B cell (primary cell): ENCODE measurements around the gene MARK4. TPM values are rescaled to one million over a fixed set of nuclear protein-coding genes. Genes with fewer than 3 reads are reported as not detected.

ENCODE experiments used
- ATAC-seq: fragments of 200-7000 bp; cut with Tn5 transposase; one replicate; pipeline ENCODE4 v1.10.0; 2021; ENCODE audit warnings: low read depth, mild to moderate bottlenecking, moderate number of reproducible peaks, moderate library complexity
- CTCF ChIA-PET: fragments of 350-600 bp; sonication (Branson Sonifier 250); formaldehyde crosslinking; loops from one replicate; lab custom pipeline; 2021; ENCODE audit warnings: antibody characterized with exemption, inconsistent platforms; lab: Charles Lee
- POLR2A ChIA-PET: fragments of 350-600 bp; sonication (Branson Sonifier 250); formaldehyde crosslinking; loops from one replicate; lab custom pipeline; 2021; ENCODE audit warnings: antibody characterized with exemption; lab: Charles Lee
- DNase-seq: peaks from one replicate; pipeline ENCODE4 v3.0.0; 2013
- H2AFZ ChIP-seq: 2 replicates; pipeline ENCODE4 v1.6.1; 2012; ENCODE audit warnings: mild to moderate bottlenecking, low read depth, low read length; ENCODE audit not compliant: insufficient read depth, poor library complexity, severe bottlenecking
- H3K27ac ChIP-seq, 2 donors: 1 replicate in 1 of 2; 2 replicates in 1 of 2; pipeline ENCODE4 v1.5.1; 2012 to 2013; ENCODE audit warnings: low read length in 2 of 2, mild to moderate bottlenecking in 2 of 2, moderate library complexity in 1 of 2
- H3K27me3 ChIP-seq, 4 experiments: fragments of 200-600 bp in 1 of 4; sonication (generic) in 1 of 4; replicated peaks in 1 of 4; 1 replicate in 2 of 4; 2 replicates in 2 of 4; pipeline versions ENCODE4 v1.6.1 to v1.7.0; 2013 to 2016; ENCODE audit warnings: low read length in 3 of 4, mild to moderate bottlenecking in 2 of 4, mixed read lengths in 1 of 4, moderate library complexity in 1 of 4; ENCODE audit not compliant: insufficient read depth in 4 of 4, control insufficient read depth in 3 of 4; ENCODE audit errors: control extremely low read depth in 1 of 4
- H3K36me3 ChIP-seq, 2 experiments: replicated peaks in 1 of 2; 1 replicate in 1 of 2; 2 replicates in 1 of 2; pipeline versions ENCODE4 v1.6.1 to v1.7.1; 2013; ENCODE audit warnings: low read length in 1 of 2; ENCODE audit not compliant: insufficient read depth in 2 of 2, control insufficient read depth in 1 of 2; ENCODE audit errors: control extremely low read depth in 1 of 2, extremely low read depth in 1 of 2
- H3K4me1 ChIP-seq, 2 donors: fragments of 200-600 bp in 1 of 2; sonication (generic) in 1 of 2; 1 replicate in 1 of 2; 2 replicates in 1 of 2; pipeline versions ENCODE4 v1.5.1 to v1.6.1; 2013 to 2017; ENCODE audit warnings: low read length in 2 of 2; ENCODE audit not compliant: control insufficient read depth in 2 of 2, insufficient read depth in 2 of 2
- H3K4me2 ChIP-seq: replicated peaks from 2 replicates; pipeline ENCODE3; 2012; ENCODE audit warnings: mild to moderate bottlenecking, low read depth, low read length; ENCODE audit not compliant: poor library complexity, severe bottlenecking
- H3K4me3 ChIP-seq, 5 experiments: fragments of 200-600 bp in 1 of 5; sonication (generic) in 1 of 5; 1 replicate in 3 of 5; 2 replicates in 2 of 5; pipeline versions ENCODE4 v1.5.1 to v1.7.0; 2011 to 2016; ENCODE audit warnings: low read length in 4 of 5, mild to moderate bottlenecking in 4 of 5, low read depth in 2 of 5, control low read depth in 1 of 5, moderate library complexity in 1 of 5; ENCODE audit not compliant: insufficient read depth in 1 of 5; ENCODE audit errors: control extremely low read depth in 1 of 5, extremely low read depth in 1 of 5
- H3K79me2 ChIP-seq: fragments of 200-600 bp; sonication (generic); one replicate; pipeline ENCODE4 v1.6.0; 2016; ENCODE audit warnings: low read length; ENCODE audit not compliant: control insufficient read depth, insufficient read depth
- H3K9ac ChIP-seq: fragments of 200-600 bp; sonication (generic); 2 replicates; pipeline ENCODE4 v1.6.1; 2017; ENCODE audit warnings: mild to moderate bottlenecking, low read length, moderate library complexity
- H3K9me3 ChIP-seq, 3 donors: one replicate each; pipeline versions ENCODE4 v1.6.1 to v1.7.1; 2013; ENCODE audit warnings: low read length in 2 of 3; ENCODE audit not compliant: control insufficient read depth in 2 of 3, insufficient read depth in 1 of 3; ENCODE audit errors: control extremely low read depth in 1 of 3
- H4K20me1 ChIP-seq: 2 replicates; pipeline ENCODE4 v1.6.0; 2012; ENCODE audit warnings: mild to moderate bottlenecking, low read length; ENCODE audit not compliant: insufficient read depth, control insufficient read depth, poor library complexity, severe bottlenecking
- H3K27ac Mint-ChIP-seq: one replicate; pipeline ENCODE4 v1.8.0; 2021; ENCODE audit warnings: mixed read lengths
- H3K27me3 Mint-ChIP-seq: one replicate; pipeline ENCODE4 v1.8.0; 2021; ENCODE audit warnings: mixed read lengths
- H3K4me1 Mint-ChIP-seq: one replicate; pipeline ENCODE4 v1.8.0; 2021; ENCODE audit warnings: mixed read lengths
- H3K4me3 Mint-ChIP-seq: one replicate; pipeline ENCODE4 v1.8.0; 2021; ENCODE audit warnings: mixed read lengths
- H3K9me3 Mint-ChIP-seq: one replicate; pipeline ENCODE4 v1.8.0; 2022; ENCODE audit warnings: mixed read lengths; ENCODE audit not compliant: insufficient read depth
- EZH2 ChIP-seq: IDR thresholded peaks from 2 replicates; pipeline ENCODE4 v1.6.1; 2012; ENCODE audit warnings: borderline replicate concordance, low read depth, mild to moderate bottlenecking, moderate library complexity, low read length; ENCODE audit not compliant: insufficient read depth, poor library complexity, severe bottlenecking
- WGBS: methylation state at CpG from one replicate; pipeline ENCODE4 v1.1.5; 2013; ENCODE audit warnings: missing lambda C conversion rate; ENCODE audit not compliant: insufficient coverage; 5-methylcytosine and 5-hydroxymethylcytosine counted together
- intact Hi-C: fragments of 100-400 bp; cut with micrococcal nuclease; formaldehyde crosslinking; loops from one replicate; pipeline ENCODE4 v1.10.0; 2022
- polyA plus RNA-seq: library from polyadenylated mRNA; depleted of rRNA; stranded (reverse); fragments of >200 nt; gene quantifications from 2 replicates; pipeline ENCODE4 v1.2.3, GENCODE V29; 2012
- total RNA-seq, 2 donors: library from RNA; stranded (reverse); fragments of 120-200 nt in 1 of 2; gene quantifications; 1 replicate in 1 of 2; 2 replicates in 1 of 2; pipeline versions ENCODE4 v1.2.3 to v1.2.4, GENCODE V29; 2013 to 2022
- TF ChIP-seq, protein P1 (sequence below): fragments of 200-600 bp; IDR thresholded peaks from one replicate; pipeline ENCODE4 v1.8.0; 2022; ENCODE audit warnings: antibody characterized with exemption, mild to moderate bottlenecking

MARK4 gene
- total and polyA plus RNA-seq, 2 donors (not counting 1 experiment from before 2014, with no cell fraction given), result 13.5 to 36.2 TPM

DNA sequence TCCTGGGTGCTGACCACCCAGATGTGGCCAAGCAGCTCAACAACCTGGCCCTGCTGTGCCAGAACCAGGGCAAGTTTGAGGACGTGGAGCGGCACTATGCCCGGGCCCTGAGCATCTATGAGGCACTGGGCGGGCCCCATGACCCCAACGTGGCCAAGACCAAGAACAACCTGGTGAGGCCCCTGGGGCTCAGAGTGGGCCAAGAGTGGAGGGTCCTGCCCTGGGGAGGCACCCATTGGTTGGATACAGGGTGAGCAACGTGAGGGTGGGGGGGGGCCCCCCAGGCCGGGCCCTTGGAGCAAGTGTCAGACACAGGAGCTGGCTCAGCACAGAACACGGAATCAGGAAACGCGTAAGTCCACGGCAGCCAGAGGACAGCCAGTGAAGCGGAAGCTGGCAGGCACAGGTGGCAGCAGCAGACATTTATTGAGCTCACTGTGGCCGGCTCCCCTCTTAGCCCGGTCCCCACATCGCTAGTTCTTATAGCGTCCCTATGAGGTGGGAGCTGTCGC, 98.4 kb downstream of the MARK4 start:
- intact Hi-C loops, result no loop called here
- H4K20me1 ChIP-seq, result no peaks in the 10 kb centered on the region
- TF ChIP-seq, protein P1, sequence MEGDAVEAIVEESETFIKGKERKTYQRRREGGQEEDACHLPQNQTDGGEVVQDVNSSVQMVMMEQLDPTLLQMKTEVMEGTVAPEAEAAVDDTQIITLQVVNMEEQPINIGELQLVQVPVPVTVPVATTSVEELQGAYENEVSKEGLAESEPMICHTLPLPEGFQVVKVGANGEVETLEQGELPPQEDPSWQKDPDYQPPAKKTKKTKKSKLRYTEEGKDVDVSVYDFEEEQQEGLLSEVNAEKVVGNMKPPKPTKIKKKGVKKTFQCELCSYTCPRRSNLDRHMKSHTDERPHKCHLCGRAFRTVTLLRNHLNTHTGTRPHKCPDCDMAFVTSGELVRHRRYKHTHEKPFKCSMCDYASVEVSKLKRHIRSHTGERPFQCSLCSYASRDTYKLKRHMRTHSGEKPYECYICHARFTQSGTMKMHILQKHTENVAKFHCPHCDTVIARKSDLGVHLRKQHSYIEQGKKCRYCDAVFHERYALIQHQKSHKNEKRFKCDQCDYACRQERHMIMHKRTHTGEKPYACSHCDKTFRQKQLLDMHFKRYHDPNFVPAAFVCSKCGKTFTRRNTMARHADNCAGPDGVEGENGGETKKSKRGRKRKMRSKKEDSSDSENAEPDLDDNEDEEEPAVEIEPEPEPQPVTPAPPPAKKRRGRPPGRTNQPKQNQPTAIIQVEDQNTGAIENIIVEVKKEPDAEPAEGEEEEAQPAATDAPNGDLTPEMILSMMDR, result no peak
- no peak for TF ChIP-seq EZH2

DNA sequence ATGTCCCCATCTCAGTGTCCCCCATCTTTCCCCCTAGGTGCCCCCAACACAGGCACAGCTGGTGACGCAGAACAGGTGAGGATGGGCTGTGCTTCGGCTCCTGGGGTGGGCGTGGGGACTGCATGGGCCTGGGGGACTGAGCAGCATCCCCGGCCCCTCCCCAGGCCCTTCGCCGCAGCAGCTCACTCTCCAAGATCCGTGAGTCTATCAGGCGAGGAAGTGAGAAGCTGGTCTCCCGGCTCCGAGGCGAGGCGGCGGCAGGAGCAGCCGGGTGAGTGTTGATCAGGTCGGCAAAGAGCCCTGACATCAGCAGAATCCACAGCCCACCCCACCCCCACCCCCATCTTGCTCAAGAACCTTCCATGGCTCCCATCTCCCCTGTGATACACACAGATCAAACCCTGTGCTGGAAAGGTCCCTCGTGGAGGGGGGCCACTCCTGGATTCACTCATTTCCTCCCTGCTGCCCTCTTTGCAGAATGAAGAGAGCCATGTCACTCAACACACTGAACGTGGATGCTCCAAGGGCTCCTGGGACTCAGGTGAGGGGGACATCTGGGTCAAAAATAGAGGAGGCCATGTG, 99.5 kb downstream of the MARK4 start:
- CTCF ChIA-PET, result interaction anchor here (0.7 to 0.9 kb wide), 2 partner anchors 12 to 1949 kb away, joined by 3 read pairs; no protein-coding TSS in a partner anchor
- intact Hi-C loops, result no loop called here
- Histone ChIP-seq H3K4me3 (no peak overlapping the region), H3K27ac (no peak overlapping the region), H3K27me3 (peaks cover 0 to 9% (median 0%) of the 10 kb centered on the region in 4 experiments), H3K4me1 (no peaks in the 10 kb centered on the region), H2AFZ (no peak overlapping the region), H4K20me1 (no peaks in the 10 kb centered on the region), H3K9ac (no peak overlapping the region), H3K79me2 (no peaks in the 10 kb centered on the region), H3K36me3 (peaks cover 1 to 3% of the 10 kb centered on the region in 2 experiments), H3K9me3 (no peaks in the 10 kb centered on the region), H3K4me2 (no peak overlapping the region)
- no peak for TF ChIP-seq EZH2
- TF ChIP-seq, protein P1, result no peak
- POLR2A ChIA-PET, result no interaction called here
- Mint-ChIP-seq H3K4me1 (no peaks in the 10 kb centered on the region), H3K9me3 (no peaks in the 10 kb centered on the region), H3K27me3 (peaks cover 6% of the 10 kb centered on the region), H3K27ac (no peak overlapping the region), H3K4me3 (no peak overlapping the region)
- ATAC-seq (no peak), DNase-seq (no peak)
- 95% methylated on average over 15 of the region's 17 CpGs for WGBS

More for the DNA sequence above, 98.4 kb downstream of the MARK4 start:
- Histone ChIP-seq H3K36me3 (peaks cover 1 to 3% of the 10 kb centered on the region in 2 experiments), H3K27ac (no peak overlapping the region), H3K4me3 (no peak overlapping the region), H3K79me2 (no peaks in the 10 kb centered on the region), H3K9me3 (no peaks in the 10 kb centered on the region), H3K4me1 (no peaks in the 10 kb centered on the region), H3K4me2 (no peak overlapping the region), H2AFZ (no peak overlapping the region), H3K27me3 (peaks cover 0 to 17% (median 0%) of the 10 kb centered on the region in 4 experiments), H3K9ac (no peak overlapping the region)
- ChIA-PET CTCF (interaction anchor here (0.7 kb wide), 1 partner anchor 427 kb away, joined by 3 read pairs; no protein-coding TSS in a partner anchor), POLR2A (no interaction called here)
- H3K4me1 Mint-ChIP-seq, result no peaks in the 10 kb centered on the region
- H3K27ac Mint-ChIP-seq, result no peak overlapping the region
- ATAC-seq (no peak), DNase-seq (no peak)
- H3K27me3 Mint-ChIP-seq, result peaks cover 10% of the 10 kb centered on the region
- H3K4me3 Mint-ChIP-seq, result no peak overlapping the region
- H3K9me3 Mint-ChIP-seq, result no peaks in the 10 kb centered on the region
- WGBS, result 95% methylated on average over 17 of the region's 17 CpGs
